ENCODE results near the gene MYOG. TPM values are rescaled to one million over a fixed set of nuclear protein-coding genes. Genes with fewer than 3 reads are reported as not detected.

The MYOG gene
- total and polyA plus RNA-seq, 12 donors, result 0.11 TPM; not detected in 11

GRCh38 chr1:203054642-203055041 is 31.2 kb downstream of the MYOG start:
- H3K9me3 ChIP-seq (replicated peaks in 1 of 3), result no peaks in the 10 kb centered on the region
- H3K4me1 ChIP-seq (replicated peaks in 1 of 2), result no peaks in the 10 kb centered on the region
- H3K4me3 ChIP-seq, result no peak overlapping the region
- peaks cover 3% of the 10 kb centered on the region for H3K27me3 ChIP-seq
- no peak for DNase-seq
- H3K27ac ChIP-seq, result no peak overlapping the region
- no peaks in the 10 kb centered on the region for H3K36me3 ChIP-seq (replicated peaks in 1 of 2)
- intact Hi-C loops (cut with DNase I), result no loop called here
- WGBS, 4 donors, result 71 to 86% (median 81%) methylated on average over 5 of the region's 5 CpGs
- TF ChIP-seq CTCF (IDR thresholded peaks at IDR 0.05) (no peak), POLR2A (IDR thresholded peaks at IDR 0.05) (no peak)

- Histone ChIP-seq H3K27ac (no peak overlapping the region), H3K27me3 (peaks cover 3% of the 10 kb centered on the region), H3K4me3 (no peak overlapping the region), H3K4me1 (replicated peaks in 1 of 2) (no peaks in the 10 kb centered on the region), H3K36me3 (replicated peaks in 1 of 2) (no peaks in the 10 kb centered on the region), H3K9me3 (replicated peaks in 1 of 3) (no peaks in the 10 kb centered on the region)
- no peak for TF ChIP-seq POLR2A (IDR thresholded peaks at IDR 0.05)
- no peak for TF ChIP-seq CTCF (IDR thresholded peaks at IDR 0.05)
- no peak for DNase-seq
- intact Hi-C loops (cut with DNase I), result no loop called here
- WGBS, 4 donors, result 50 to 72% (median 65%) methylated on average over 1 of the region's 1 CpG
Observed at GRCh38 chr1:203054184-203054583, 31.6 kb downstream of the MYOG start.

GRCh38 chr1:203052601-203053000 is 33.2 kb downstream of the MYOG start:
- 86 to 91% (median 89%) methylated on average over 3 of the region's 3 CpGs for WGBS, 4 donors
- H3K27me3 ChIP-seq, result peaks cover 3% of the 10 kb centered on the region

GRCh38 chr1:203051841-203052324 is 33.9 kb downstream of the MYOG start:
- intact Hi-C loops (cut with DNase I), result no loop called here
- H3K27ac ChIP-seq, result no peak overlapping the region
- no peak for DNase-seq
- WGBS, 4 donors, result 49 to 67% (median 61%) methylated on average over 12 to 20 of the region's 20 CpGs
- no peaks in the 10 kb centered on the region for H3K9me3 ChIP-seq (replicated peaks in 1 of 3)
- no peak overlapping the region for H3K4me3 ChIP-seq
- H3K27me3 ChIP-seq, result peaks cover 3% of the 10 kb centered on the region
- no peaks in the 10 kb centered on the region for H3K36me3 ChIP-seq (replicated peaks in 1 of 2)
- TF ChIP-seq POLR2A (IDR thresholded peaks at IDR 0.05) (no peak), CTCF (IDR thresholded peaks at IDR 0.05) (no peak)
- H3K4me1 ChIP-seq (replicated peaks in 1 of 2), result peaks cover 0 to 6% of the 10 kb centered on the region in 2 donors

More at GRCh38 chr1:203052601-203053000, 33.2 kb downstream of the MYOG start:
- Histone ChIP-seq H3K9me3 (replicated peaks in 1 of 3) (no peaks in the 10 kb centered on the region), H3K4me3 (no peak overlapping the region), H3K4me1 (replicated peaks in 1 of 2) (no peaks in the 10 kb centered on the region), H3K36me3 (replicated peaks in 1 of 2) (no peaks in the 10 kb centered on the region), H3K27ac (no peak overlapping the region)
- TF ChIP-seq POLR2A (IDR thresholded peaks at IDR 0.05) (no peak), CTCF (IDR thresholded peaks at IDR 0.05) (no peak)
- intact Hi-C loops (cut with DNase I), result no loop called here
- no peak for DNase-seq

Measured in adrenal gland (tissue), 12 donors.